ENCODE measurements around the gene CHST15.
"Not testable (repeated sequence)": the region's sequence is repeated elsewhere in the genome, so short reads cannot be mapped to it uniquely, and the experiment has no call there.

GRCh38 chr10:124093774-124094418 lies 498 bp upstream of the CHST15 start:
- TF ChIP-seq CTCF, POLR2A (IDR thresholded peaks at IDR 0.05): not testable (repeated sequence)

Data from sigmoid colon (tissue), 3 donors.